ENCODE measurements around the gene CYBRD1. TPM values are rescaled to one million over a fixed set of nuclear protein-coding genes. Genes with fewer than 3 reads are reported as not detected.

The CYBRD1 gene
- total RNA-seq, 2 donors from 2014 or later: 357 to 453 TPM

DNA sequence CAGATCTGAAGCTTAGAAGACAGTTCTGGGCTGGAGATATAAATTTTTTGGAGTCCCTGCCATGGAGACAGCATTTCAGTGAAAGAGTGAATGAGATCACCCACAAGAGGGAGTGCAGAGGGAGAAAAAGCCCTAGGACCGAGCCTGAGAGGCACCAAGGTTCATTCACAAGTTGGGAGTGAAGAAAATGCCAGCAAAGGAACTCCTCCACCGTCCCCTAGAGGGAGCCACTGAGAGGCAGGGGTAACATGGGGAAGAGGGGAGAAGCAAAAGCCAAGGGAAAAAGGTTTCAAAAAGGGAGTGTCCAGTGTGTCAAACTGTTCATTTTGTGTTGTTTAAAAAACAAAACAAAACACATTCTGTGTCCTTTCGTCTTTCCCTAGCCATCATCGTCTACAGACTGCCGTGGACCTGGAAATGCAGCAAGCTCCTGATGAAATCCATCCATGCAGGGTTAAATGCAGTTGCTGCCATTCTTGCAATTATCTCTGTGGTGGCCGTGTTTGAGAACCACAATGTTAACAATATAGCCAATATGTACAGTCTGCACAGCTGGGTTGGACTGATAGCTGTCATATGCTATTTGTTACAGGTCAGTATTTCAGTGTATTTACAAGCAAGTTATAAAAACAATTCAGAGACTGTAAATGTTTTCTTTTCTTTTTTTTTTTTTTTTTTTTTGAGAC is 19.1 kb downstream of the CYBRD1 start:
- Histone ChIP-seq H3K27me3 (replicated peaks; ENCODE audit: insufficient read depth) (no peaks in the 10 kb centered on the region), H3K4me1 (ENCODE audit: control insufficient read depth in 1 of 2, low read depth in 2 of 2) (peaks cover 3 to 5% of the 10 kb centered on the region in 2 donors), H3K4me3 (no peak overlapping the region), H3K9me3 (no peaks in the 10 kb centered on the region), H3K36me3 (peaks cover 12% of the 10 kb centered on the region), H3K27ac (no peak overlapping the region)
- no peak for DNase-seq (ENCODE audit: low spot score)
- ATAC-seq (ENCODE audit: insufficient number of reproducible peaks, low FRiP score, low read depth): no peak
- TF ChIP-seq, protein P1, sequence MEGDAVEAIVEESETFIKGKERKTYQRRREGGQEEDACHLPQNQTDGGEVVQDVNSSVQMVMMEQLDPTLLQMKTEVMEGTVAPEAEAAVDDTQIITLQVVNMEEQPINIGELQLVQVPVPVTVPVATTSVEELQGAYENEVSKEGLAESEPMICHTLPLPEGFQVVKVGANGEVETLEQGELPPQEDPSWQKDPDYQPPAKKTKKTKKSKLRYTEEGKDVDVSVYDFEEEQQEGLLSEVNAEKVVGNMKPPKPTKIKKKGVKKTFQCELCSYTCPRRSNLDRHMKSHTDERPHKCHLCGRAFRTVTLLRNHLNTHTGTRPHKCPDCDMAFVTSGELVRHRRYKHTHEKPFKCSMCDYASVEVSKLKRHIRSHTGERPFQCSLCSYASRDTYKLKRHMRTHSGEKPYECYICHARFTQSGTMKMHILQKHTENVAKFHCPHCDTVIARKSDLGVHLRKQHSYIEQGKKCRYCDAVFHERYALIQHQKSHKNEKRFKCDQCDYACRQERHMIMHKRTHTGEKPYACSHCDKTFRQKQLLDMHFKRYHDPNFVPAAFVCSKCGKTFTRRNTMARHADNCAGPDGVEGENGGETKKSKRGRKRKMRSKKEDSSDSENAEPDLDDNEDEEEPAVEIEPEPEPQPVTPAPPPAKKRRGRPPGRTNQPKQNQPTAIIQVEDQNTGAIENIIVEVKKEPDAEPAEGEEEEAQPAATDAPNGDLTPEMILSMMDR (IDR thresholded peaks at IDR 0.05): peak; percentile 13

- Histone ChIP-seq H3K9me3 (no peaks in the 10 kb centered on the region), H3K36me3 (peaks cover 12% of the 10 kb centered on the region), H3K4me1 (ENCODE audit: control insufficient read depth in 1 of 2, low read depth in 2 of 2) (no peaks in the 10 kb centered on the region), H3K4me3 (no peak overlapping the region), H3K27ac (no peak overlapping the region), H3K27me3 (replicated peaks; ENCODE audit: insufficient read depth) (no peaks in the 10 kb centered on the region)
- TF ChIP-seq, protein P1 (IDR thresholded peaks at IDR 0.05): no peak
- no peak for DNase-seq (ENCODE audit: low spot score)
- no peak for ATAC-seq (ENCODE audit: insufficient number of reproducible peaks, low FRiP score, low read depth)
Observed at GRCh38 chr2:171545086-171545485, 22.8 kb downstream of the CYBRD1 start.

DNA sequence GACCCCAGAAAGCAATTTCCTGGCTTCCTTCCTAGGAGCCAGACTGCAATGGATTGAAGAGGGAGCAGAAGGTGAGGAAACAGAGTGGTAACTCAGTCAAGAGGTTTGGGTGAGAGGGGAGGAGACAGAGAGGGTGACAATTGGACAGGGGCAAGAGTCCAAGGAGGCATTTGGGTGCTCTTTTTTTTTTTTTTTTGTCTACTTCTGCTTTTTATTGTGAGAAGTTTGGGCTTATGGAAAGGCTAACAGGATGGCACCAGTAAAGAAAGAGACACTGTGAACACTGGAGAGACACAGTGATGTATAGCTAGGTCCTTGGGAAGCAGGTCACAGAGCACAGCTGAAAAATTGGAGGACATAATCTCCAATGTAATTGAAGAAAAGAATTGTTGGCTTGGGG is 25.0 kb downstream of the CYBRD1 start:
- no peaks in the 10 kb centered on the region for H3K27me3 ChIP-seq (replicated peaks; ENCODE audit: insufficient read depth)
- H3K27ac ChIP-seq: no peak overlapping the region
- TF ChIP-seq, protein P1 (IDR thresholded peaks at IDR 0.05): no peak
- peaks cover 11% of the 10 kb centered on the region for H3K36me3 ChIP-seq
- no peaks in the 10 kb centered on the region for H3K4me1 ChIP-seq (ENCODE audit: control insufficient read depth in 1 of 2, low read depth in 2 of 2)
- H3K9me3 ChIP-seq: no peaks in the 10 kb centered on the region
- DNase-seq (ENCODE audit: low spot score) (no peak), ATAC-seq (ENCODE audit: insufficient number of reproducible peaks, low FRiP score, low read depth) (no peak)
- H3K4me3 ChIP-seq: no peak overlapping the region

DNA sequence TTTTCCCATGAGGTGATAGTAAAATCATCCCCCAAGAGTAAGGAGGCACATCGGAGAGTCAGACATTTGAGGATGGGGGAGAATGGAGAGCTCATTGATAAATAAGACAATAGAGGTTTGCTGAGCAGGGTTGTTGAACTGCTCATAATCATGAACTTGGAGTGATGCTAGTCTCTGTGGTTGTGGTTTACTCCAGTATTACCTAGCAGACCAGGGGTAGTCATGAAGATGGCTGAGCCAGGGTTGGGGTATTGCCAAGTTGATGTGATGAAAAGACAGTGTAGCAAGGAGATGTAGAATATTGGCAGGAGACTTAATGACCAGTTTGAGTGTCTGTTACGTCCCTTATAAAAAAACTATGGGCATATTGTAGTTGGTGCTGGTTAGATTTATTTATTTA is 25.4 kb downstream of the CYBRD1 start:
- H3K4me1 ChIP-seq (ENCODE audit: control insufficient read depth in 1 of 2, low read depth in 2 of 2): no peaks in the 10 kb centered on the region
- peaks cover 7% of the 10 kb centered on the region for H3K36me3 ChIP-seq
- no peak overlapping the region for H3K27ac ChIP-seq
- no peak overlapping the region for H3K4me3 ChIP-seq
- TF ChIP-seq, protein P1 (IDR thresholded peaks at IDR 0.05): no peak
- DNase-seq (ENCODE audit: low spot score): no peak
- no peaks in the 10 kb centered on the region for H3K27me3 ChIP-seq (replicated peaks; ENCODE audit: insufficient read depth)
- ATAC-seq (ENCODE audit: insufficient number of reproducible peaks, low FRiP score, low read depth): no peak
- H3K9me3 ChIP-seq: no peaks in the 10 kb centered on the region

DNA sequence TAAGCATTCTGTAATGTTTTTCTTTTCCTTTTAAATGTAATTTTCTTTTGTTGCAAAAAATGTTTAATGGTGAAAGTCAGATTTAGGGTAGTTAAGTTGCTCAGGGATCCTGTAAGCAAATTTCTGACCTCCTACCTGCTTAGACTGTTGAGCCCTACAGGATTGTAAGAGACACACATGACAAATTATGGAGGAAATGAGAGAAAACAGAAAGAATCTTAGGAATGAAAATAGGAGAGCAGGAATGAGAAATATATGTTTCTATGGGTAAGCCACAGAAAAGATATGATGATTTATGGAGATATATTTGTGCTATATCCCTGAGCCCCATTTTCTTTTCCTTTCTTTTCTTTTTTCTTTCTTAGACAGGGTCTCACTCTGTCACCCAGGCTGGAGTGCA is 28.3 kb downstream of the CYBRD1 start:
- no peaks in the 10 kb centered on the region for H3K9me3 ChIP-seq
- H3K27me3 ChIP-seq (replicated peaks; ENCODE audit: insufficient read depth): no peaks in the 10 kb centered on the region
- no peak overlapping the region for H3K4me3 ChIP-seq
- peaks cover 20% of the 10 kb centered on the region for H3K36me3 ChIP-seq
- H3K27ac ChIP-seq: no peak overlapping the region
- H3K4me1 ChIP-seq (ENCODE audit: control insufficient read depth in 1 of 2, low read depth in 2 of 2): no peaks in the 10 kb centered on the region
- TF ChIP-seq, protein P1 (IDR thresholded peaks at IDR 0.05): no peak
- ATAC-seq (ENCODE audit: insufficient number of reproducible peaks, low FRiP score, low read depth) (no peak), DNase-seq (ENCODE audit: low spot score) (no peak)
